SH-SY5Y (cell line): ENCODE results near the gene PGAP2.

Source experiments
- GATA2 ChIP-seq: IDR thresholded peaks from 2 replicates; pipeline ENCODE4 v1.6.1; 2011; ENCODE audit warnings: mild to moderate bottlenecking, low read depth, low read length
- GATA3 ChIP-seq: IDR thresholded peaks from 2 replicates; pipeline ENCODE4 v1.6.1; 2011; ENCODE audit warnings: low read depth, mild to moderate bottlenecking, low read length, moderate library complexity

The PGAP2 gene

GRCh38 chr11:3867209-3868091, 59.1 kb downstream of the PGAP2 start:
- TF ChIP-seq GATA3, result no peak
- TF ChIP-seq GATA2, result no peak

GRCh38 chr11:3873712-3874349, 65.5 kb downstream of the PGAP2 start:
- no peak for TF ChIP-seq GATA3
- no peak for TF ChIP-seq GATA2
